GM12878 (cell line): Measurements from ENCODE around the gene COMT. TPM values are rescaled to one million over a fixed set of nuclear protein-coding genes. Genes with fewer than 3 reads are reported as not detected.

Experiments
- ATAC-seq: fragments of 200-7000 bp; cut with Tn5 transposase; 3 replicates; pipeline ENCODE4 v1.9.1; 2020; ENCODE audit warnings: mild to moderate bottlenecking, moderate library complexity
- BruUV-seq: library from RNA; stranded (reverse); fragments of 400-500 nt; replicated peaks from 2 replicates; lab custom pipeline; 2021; lab: Mats Ljungman, UMichigan
- CTCF ChIA-PET: fragments of 300-600 bp; sonication (Branson Sonifier 250); formaldehyde crosslinking; extraction: SDS; loops from one replicate; lab custom pipeline; 2021; ENCODE audit warnings: inconsistent platforms; lab: Yijun Ruan, JAX
- POLR2A ChIA-PET: fragments of 350-600 bp; formaldehyde crosslinking; extraction: SDS; loops from one replicate; lab custom pipeline; 2021; ENCODE audit warnings: inconsistent platforms; lab: Charles Lee
- RAD21 ChIA-PET: fragments of 300-600 bp; sonication (Branson Sonifier 250); formaldehyde crosslinking; loops from one replicate; lab custom pipeline; 2023; ENCODE audit warnings: antibody characterized with exemption; ENCODE audit not compliant: unreplicated experiment; lab: Charles Lee
- SMC1A ChIA-PET: fragments of 300-600 bp; sonication (Branson Sonifier 250); formaldehyde crosslinking; loops from one replicate; lab custom pipeline; 2023; ENCODE audit not compliant: unreplicated experiment, uncharacterized antibody; lab: Charles Lee
- DNase-seq: peaks from one replicate; pipeline ENCODE4 v3.0.0-alpha.2; 2011; ENCODE audit warnings: low read depth, low spot score
- FAIRE-seq: peaks from 3 replicates; lab custom pipeline; 2011; peaks lifted over from hg19 to GRCh38; lab: Jason Lieb, UNC
- H2AFZ ChIP-seq: 2 replicates; pipeline ENCODE4 v1.6.0; 2011; ENCODE audit warnings: low read depth, low read length, control low read depth; ENCODE audit not compliant: control insufficient read depth
- H3K27ac ChIP-seq: 2 replicates; pipeline ENCODE4 v1.5.1; 2011; ENCODE audit warnings: control low read depth; ENCODE audit not compliant: control insufficient read depth, insufficient read depth
- H3K27me3 ChIP-seq, 2 experiments: replicated peaks in 1 of 2; 2 replicates each; pipeline versions ENCODE4 v1.6.0 to v1.6.1; 2011; ENCODE audit warnings: low read length in 1 of 2; ENCODE audit not compliant: control insufficient read depth in 2 of 2, insufficient read depth in 2 of 2
- H3K36me3 ChIP-seq, 2 experiments: 2 replicates each; pipeline ENCODE4 v1.5.1; 2011; ENCODE audit warnings: low read length in 1 of 2; ENCODE audit not compliant: control insufficient read depth in 2 of 2, insufficient read depth in 2 of 2
- H3K4me1 ChIP-seq: 2 replicates; pipeline ENCODE4 v1.6.1; 2011; ENCODE audit warnings: mild to moderate bottlenecking, low read length, moderate library complexity, mixed read lengths; ENCODE audit not compliant: control insufficient read depth, insufficient read depth
- H3K4me2 ChIP-seq: 2 replicates; pipeline ENCODE4 v1.6.0; 2011; ENCODE audit warnings: control low read depth; ENCODE audit not compliant: control insufficient read depth, insufficient read depth
- H3K4me3 ChIP-seq: fragments of 200-600 bp; sonication (generic); 2 replicates; pipeline ENCODE4 v1.5.1; 2016
- H3K79me2 ChIP-seq: 2 replicates; pipeline ENCODE4 v1.6.0; 2011; ENCODE audit warnings: low read length; ENCODE audit not compliant: control insufficient read depth, insufficient read depth
- H3K9ac ChIP-seq: 2 replicates; pipeline ENCODE4 v1.8.0; 2011; ENCODE audit warnings: low read length, control low read depth, mixed read lengths; ENCODE audit not compliant: control insufficient read depth, insufficient read depth
- H3K9me3 ChIP-seq: replicated peaks from 3 replicates; pipeline ENCODE4 v1.5.1; 2011; ENCODE audit warnings: mild to moderate bottlenecking, low read length; ENCODE audit not compliant: control insufficient read depth, insufficient read depth
- H4K20me1 ChIP-seq: 2 replicates; pipeline ENCODE4 v1.6.0; 2011; ENCODE audit not compliant: control insufficient read depth, insufficient read depth
- BCL3 ChIP-seq: IDR thresholded peaks from 2 replicates; pipeline ENCODE4 v1.6.1; 2011; ENCODE audit warnings: borderline replicate concordance, low read depth, mild to moderate bottlenecking, moderate library complexity, low read length; ENCODE audit not compliant: insufficient read depth, poor library complexity, severe bottlenecking
- BMI1 ChIP-seq: fragments of 450-650 bp; IDR thresholded peaks from 2 replicates; pipeline ENCODE4 v1.6.1; 2016; ENCODE audit warnings: mild to moderate bottlenecking, moderate library complexity, borderline replicate concordance
- CBX3 ChIP-seq: fragments of 200-600 bp; sonication (generic); IDR thresholded peaks from 2 replicates; pipeline ENCODE4 v1.6.1; 2016; ENCODE audit warnings: low read depth, borderline replicate concordance
- CREB1 ChIP-seq: IDR thresholded peaks from 2 replicates; pipeline ENCODE4 v1.6.1; 2012; ENCODE audit warnings: low read depth, mild to moderate bottlenecking, inconsistent platforms
- CTCF ChIP-seq, 3 experiments: IDR thresholded peaks in 2 of 3; conservative IDR thresholded peaks in 1 of 3; 2 replicates each; pipeline ENCODE4 v1.5.1; 2011; ENCODE audit warnings: low read depth in 3 of 3, low read length in 3 of 3, mild to moderate bottlenecking in 3 of 3, control low read depth in 2 of 3, moderate library complexity in 2 of 3, inconsistent platforms in 1 of 3, mixed read lengths in 1 of 3; ENCODE audit not compliant: control insufficient read depth in 2 of 3, insufficient read depth in 1 of 3; ENCODE audit errors: extremely low read depth in 1 of 3
- E2F4 ChIP-seq: IDR thresholded peaks from 2 replicates; pipeline ENCODE4 v1.6.1; 2012; ENCODE audit warnings: low read depth, low read length, improper control_type of control experiment
- HDAC2 ChIP-seq: fragments of 200-600 bp; sonication (generic); IDR thresholded peaks from 2 replicates; pipeline ENCODE4 v1.6.1; 2017
- IKZF1 ChIP-seq: fragments of 450-650 bp; conservative IDR thresholded peaks from 2 replicates; pipeline ENCODE4 v1.6.1; 2017; ENCODE audit warnings: antibody characterized with exemption, mild to moderate bottlenecking
- NBN ChIP-seq: fragments of 450-650 bp; IDR thresholded peaks from 2 replicates; pipeline ENCODE4 v1.6.1; 2016
- NFYB ChIP-seq: IDR thresholded peaks from 2 replicates; pipeline ENCODE4 v1.6.1; 2011; ENCODE audit warnings: low read depth, mild to moderate bottlenecking, low read length, improper control_type of control experiment, moderate library complexity; ENCODE audit not compliant: insufficient read depth
- NKRF ChIP-seq: fragments of 450-650 bp; conservative IDR thresholded peaks from 2 replicates; pipeline ENCODE4 v1.6.1; 2017; ENCODE audit warnings: mild to moderate bottlenecking, moderate library complexity
- NR2C2 ChIP-seq: IDR thresholded peaks from 2 replicates; pipeline ENCODE4 v1.6.1; 2011; ENCODE audit warnings: borderline replicate concordance, low read depth; ENCODE audit not compliant: control insufficient read depth, insufficient read length
- PAX5 ChIP-seq: IDR thresholded peaks from 2 replicates; pipeline ENCODE4 v1.6.1; 2011; ENCODE audit warnings: low read depth, low read length, borderline replicate concordance
- POLR2A ChIP-seq: IDR thresholded peaks from 2 replicates; pipeline ENCODE4 v1.6.1; 2011; ENCODE audit warnings: low read depth, mild to moderate bottlenecking, low read length
- RAD21 ChIP-seq: IDR thresholded peaks from 2 replicates; pipeline ENCODE4 v1.6.1; 2011; ENCODE audit warnings: mild to moderate bottlenecking, low read depth, low read length, moderate library complexity; ENCODE audit not compliant: insufficient read depth
- SIX5 ChIP-seq: IDR thresholded peaks from 2 replicates; pipeline ENCODE4 v1.6.1; 2011; ENCODE audit warnings: mild to moderate bottlenecking, low read depth, low read length, moderate library complexity; ENCODE audit not compliant: severe bottlenecking
- SPI1 ChIP-seq: IDR thresholded peaks from 2 replicates; pipeline ENCODE4 v1.6.1; 2011; ENCODE audit warnings: low read depth, mild to moderate bottlenecking, low read length, moderate library complexity, borderline replicate concordance; ENCODE audit not compliant: insufficient read depth
- STAT3 ChIP-seq: IDR thresholded peaks from 2 replicates; pipeline ENCODE4 v1.6.1; 2011; ENCODE audit warnings: low read depth, low read length, improper control_type of control experiment
- WGBS: methylation state at CpG from one replicate; pipeline ENCODE4 v1.1.6; 2016; ENCODE audit warnings: low lambda C conversion rate; ENCODE audit not compliant: insufficient replicate concordance, insufficient coverage; ENCODE audit errors: missing lambda C conversion rate; 5-methylcytosine and 5-hydroxymethylcytosine counted together
- in situ Hi-C: fragments of 300-500 bp; cut with MboI; formaldehyde crosslinking; loops from 9 replicates; pipeline ENCODE4 v1.14.3; 2018; ENCODE audit warnings: mixed read lengths
- intact Hi-C: fragments of 100-400 bp; cut with micrococcal nuclease; formaldehyde crosslinking; loops from one replicate; pipeline ENCODE4 v1.14.2; 2022; ENCODE audit not compliant: unreplicated experiment
- polyA plus RNA-seq, 11 experiments: library from polyadenylated mRNA; depleted of rRNA in 4 of 11; unstranded in 6 of 11; stranded (reverse) in 5 of 11; fragments of >200 nt; fragmentation: Nextera tagmentation in 4 of 11; fragmentation: Illumina TruSeq in 1 of 11; extraction: Ambion mirVana in 4 of 11; extraction: Trizol in 1 of 11; gene quantifications; 1 replicate in 1 of 11; 2 replicates in 10 of 11; pipeline versions ENCODE4 v1.2.1 to v1.2.3, GENCODE V29; 2011 to 2016; ENCODE audit warnings: inconsistent platforms in 2 of 11, missing spikeins in 2 of 11, low read depth in 1 of 11
- total RNA-seq, 4 experiments: library from RNA; depleted of rRNA in 3 of 4; stranded (reverse); fragments of >200 nt in 3 of 4; fragmentation: Illumina TruSeq in 1 of 4; extraction: Trizol in 1 of 4; gene quantifications; 2 replicates each; pipeline versions ENCODE4 v1.2.1 to v1.2.3, GENCODE V29; 2013 to 2021

Gene COMT
- total and polyA plus RNA-seq, 10 of the 15 experiments (the other 5 are each of a cell fraction or from before 2014, with no cell fraction given): 4.5 to 152 (median 66.1) TPM

GRCh38 chr22:20013382-20013871 lies 71.9 kb downstream of the COMT start:
- peak; percentile 51 for ATAC-seq
- H3K9ac ChIP-seq: no peak overlapping the region
- RAD21 ChIA-PET: interaction anchor here (0.5 to 0.9 kb wide), 3 partner anchors 27 to 90 kb away, joined by 3 read pairs; no protein-coding TSS in a partner anchor
- TF ChIP-seq PAX5 (no peak), CREB1 (no peak), NKRF (no peak), IKZF1 (no peak), SPI1 (no peak), BMI1 (no peak), POLR2A (no peak), CBX3 (no peak), HDAC2 (no peak), CTCF (IDR thresholded peaks at IDR 0.05 in 2 of 3, conservative IDR thresholded peaks at IDR 0.05 in 1 of 3; ENCODE audit: control insufficient read depth in 2 of 3, extremely low read depth in 1 of 3, insufficient read depth in 1 of 3, low read depth in 3 of 3, low read length in 3 of 3) (peak; percentile 52 to 66 (median 57)), STAT3 (no peak), SIX5 (no peak), NFYB (no peak), E2F4 (no peak), NR2C2 (no peak), NBN (no peak), BCL3 (no peak), RAD21 (peak; percentile 49)

More at GRCh38 chr22:20013382-20013871, 71.9 kb downstream of the COMT start:
- H3K4me2 ChIP-seq: no peak overlapping the region
- no TSS peak for BruUV-seq
- no peaks in the 10 kb centered on the region for H3K4me1 ChIP-seq
- no peaks in the 10 kb centered on the region for H3K36me3 ChIP-seq
- ChIA-PET POLR2A (no interaction called here), SMC1A (no interaction called here), CTCF (interaction anchor here (0.8 to 1.7 kb wide), 8 partner anchors 9 to 283 kb away, joined by 3 to 5 read pairs (median 4); no protein-coding TSS in a partner anchor)
- WGBS: 7% methylated on average over 11 of the region's 11 CpGs
- no peaks in the 10 kb centered on the region for H3K9me3 ChIP-seq
- H3K79me2 ChIP-seq: no peaks in the 10 kb centered on the region
- no peak overlapping the region for H3K4me3 ChIP-seq
- H4K20me1 ChIP-seq: no peaks in the 10 kb centered on the region
- DNase-seq: no peak
- intact Hi-C loops: loop anchor here (5.0 kb wide), 1 partner anchor 41 kb away; no protein-coding TSS in a partner anchor
- H3K27ac ChIP-seq: no peak overlapping the region
- in situ Hi-C loops: no loop called here
- no peak overlapping the region for H2AFZ ChIP-seq
- FAIRE-seq: no peak
- H3K27me3 ChIP-seq: peaks cover 8 to 12% of the 10 kb centered on the region in 2 experiments; a peak in 3 of 4 replicates
